Vagina (tissue), 2 donors: Measurements from ENCODE around the gene HPCAL1.

Experiments
- CTCF ChIP-seq, 3 experiments: fragments of 450-650 bp in 2 of 3; fragments of 200-600 bp in 1 of 3; sonication (generic) in 1 of 3; IDR thresholded peaks; one replicate each; pipeline ENCODE4 v1.5.1; 2017 to 2019; ENCODE audit warnings: antibody characterized with exemption in 3 of 3, mild to moderate bottlenecking in 2 of 3, moderate library complexity in 2 of 3
- POLR2A ChIP-seq, 2 donors: fragments of 450-650 bp; IDR thresholded peaks; one replicate each; pipeline ENCODE4 v1.6.1; 2017; ENCODE audit warnings: antibody characterized with exemption in 2 of 2, mild to moderate bottlenecking in 2 of 2, moderate library complexity in 2 of 2
- POLR2AphosphoS5 ChIP-seq, 2 donors: sonication (generic); formaldehyde crosslinking; IDR thresholded peaks; one replicate each; pipeline ENCODE4 v1.9.0; 2017; ENCODE audit warnings: antibody characterized with exemption in 2 of 2, mild to moderate bottlenecking in 2 of 2, low read depth in 1 of 2; ENCODE audit not compliant: insufficient read depth in 1 of 2

GRCh38 chr2:10352361-10352760 lies 49.7 kb downstream of the HPCAL1 start:
- TF ChIP-seq CTCF (IDR thresholded peaks at IDR 0.05) (no peak), POLR2A (IDR thresholded peaks at IDR 0.05) (no peak), POLR2AphosphoS5 (IDR thresholded peaks at IDR 0.05; ENCODE audit: insufficient read depth in 1 of 2, low read depth in 1 of 2) (no peak)
